WTC11 (cell line): ENCODE results near the gene DTWD2. TPM values are rescaled to one million over a fixed set of nuclear protein-coding genes. Genes with fewer than 3 reads are reported as not detected.

Source experiments
- ATAC-seq: fragments of 200-7000 bp; cut with Tn5 transposase; 2 replicates; pipeline ENCODE4 v1.10.0; 2021; ENCODE audit warnings: mild to moderate bottlenecking, moderate library complexity
- CTCF ChIA-PET: fragments of 300-600 bp; sonication (Branson Sonifier 250); formaldehyde crosslinking; loops from one replicate; lab custom pipeline; 2021; ENCODE audit warnings: antibody characterized with exemption; lab: Charles Lee
- POLR2A ChIA-PET: fragments of 350-600 bp; sonication (Branson Sonifier 250); formaldehyde crosslinking; loops from one replicate; lab custom pipeline; 2021; ENCODE audit warnings: antibody characterized with exemption; lab: Charles Lee
- DNase-seq: peaks from one replicate; pipeline ENCODE4 v3.0.0; 2021; ENCODE audit warnings: low spot score
- H3K27ac Mint-ChIP-seq: 2 replicates; pipeline ENCODE4 v1.8.0; 2021; ENCODE audit warnings: mixed read lengths
- H3K27me3 Mint-ChIP-seq: 2 replicates; pipeline ENCODE4 v1.8.0; 2021; ENCODE audit warnings: low read depth, mild to moderate bottlenecking, moderate library complexity, mixed read lengths
- H3K36me3 Mint-ChIP-seq: 2 replicates; pipeline ENCODE4 v1.8.0; 2021; ENCODE audit warnings: mixed read lengths
- H3K4me1 Mint-ChIP-seq: 2 replicates; pipeline ENCODE4 v1.8.0; 2022; ENCODE audit warnings: mixed read lengths
- H3K4me3 Mint-ChIP-seq: 2 replicates; pipeline ENCODE4 v1.8.0; 2021; ENCODE audit warnings: mild to moderate bottlenecking, moderate library complexity, mixed read lengths
- H3K9me3 Mint-ChIP-seq: 2 replicates; pipeline ENCODE4 v1.8.0; 2021; ENCODE audit warnings: mixed read lengths
- AFF4 ChIP-seq: sonication (generic); formaldehyde crosslinking; IDR thresholded peaks from 2 replicates; pipeline ENCODE4 v1.8.1; 2023; ENCODE audit warnings: mild to moderate bottlenecking, missing genetic modification reagents, borderline replicate concordance
- AR ChIP-seq: fragments of 250-450 bp; sonication (Bioruptor Pico); IDR thresholded peaks from 2 replicates; pipeline ENCODE4 v1.9.0; 2021; ENCODE audit warnings: mild to moderate bottlenecking
- CREB1 ChIP-seq: sonication (generic); formaldehyde crosslinking; IDR thresholded peaks from 2 replicates; pipeline ENCODE4 v1.8.0; 2023; ENCODE audit warnings: mild to moderate bottlenecking, missing genetic modification reagents
- CREM ChIP-seq: sonication (generic); formaldehyde crosslinking; IDR thresholded peaks from 2 replicates; pipeline ENCODE4 v1.8.1; 2022; ENCODE audit warnings: mild to moderate bottlenecking, missing genetic modification reagents, moderate library complexity
- CTCF ChIP-seq: fragments of 200-600 bp; IDR thresholded peaks from 2 replicates; pipeline ENCODE4 v1.8.0; 2022; ENCODE audit warnings: antibody characterized with exemption
- FOXP1 ChIP-seq: sonication (generic); formaldehyde crosslinking; IDR thresholded peaks from 2 replicates; pipeline ENCODE4 v1.8.0; 2022; ENCODE audit warnings: missing genetic modification reagents, mild to moderate bottlenecking, moderate library complexity, borderline replicate concordance
- IRF1 ChIP-seq: sonication (generic); formaldehyde crosslinking; IDR thresholded peaks from 2 replicates; pipeline ENCODE4 v1.8.0; 2023; ENCODE audit warnings: missing genetic modification reagents
- KAT7 ChIP-seq: sonication (generic); formaldehyde crosslinking; IDR thresholded peaks from 2 replicates; pipeline ENCODE4 v1.8.1; 2023; ENCODE audit warnings: missing genetic modification reagents, mild to moderate bottlenecking, borderline replicate concordance
- NFE2L1 ChIP-seq: sonication (generic); formaldehyde crosslinking; IDR thresholded peaks from 2 replicates; pipeline ENCODE4 v1.8.1; 2023; ENCODE audit warnings: missing genetic modification reagents
- NR2C2 ChIP-seq: sonication (generic); formaldehyde crosslinking; IDR thresholded peaks from 2 replicates; pipeline ENCODE4 v1.8.0; 2022; ENCODE audit warnings: mild to moderate bottlenecking, missing genetic modification reagents
- NR3C1 ChIP-seq: sonication (generic); formaldehyde crosslinking; conservative IDR thresholded peaks from 2 replicates; pipeline ENCODE4 v1.8.1; 2023; ENCODE audit warnings: low read depth, mild to moderate bottlenecking, missing genetic modification reagents
- PRRX2 ChIP-seq: fragments of 250-450 bp; sonication (Bioruptor Pico); IDR thresholded peaks from 2 replicates; pipeline ENCODE4 v1.8.0; 2021; ENCODE audit warnings: mild to moderate bottlenecking
- RELA ChIP-seq: sonication (generic); formaldehyde crosslinking; IDR thresholded peaks from 2 replicates; pipeline ENCODE4 v1.8.1; 2022; ENCODE audit warnings: missing genetic modification reagents, mild to moderate bottlenecking, borderline replicate concordance
- TCF7 ChIP-seq: sonication (generic); formaldehyde crosslinking; IDR thresholded peaks from 2 replicates; pipeline ENCODE4 v1.8.0; 2022; ENCODE audit warnings: mild to moderate bottlenecking, low read depth, missing genetic modification reagents, moderate library complexity
- TEAD4 ChIP-seq: sonication (generic); formaldehyde crosslinking; IDR thresholded peaks from 2 replicates; pipeline ENCODE4 v1.8.0; 2022; ENCODE audit warnings: mild to moderate bottlenecking, missing genetic modification reagents
- ZNF138 ChIP-seq: sonication (generic); formaldehyde crosslinking; conservative IDR thresholded peaks from 2 replicates; pipeline ENCODE4 v1.8.1; 2022; ENCODE audit warnings: mild to moderate bottlenecking, moderate library complexity, missing genetic modification reagents
- ZNF219 ChIP-seq: sonication (generic); formaldehyde crosslinking; IDR thresholded peaks from 2 replicates; pipeline ENCODE4 v1.8.0; 2023; ENCODE audit warnings: missing genetic modification reagents, mild to moderate bottlenecking, borderline replicate concordance
- ZNF263 ChIP-seq: sonication (generic); formaldehyde crosslinking; IDR thresholded peaks from 2 replicates; pipeline ENCODE4 v1.8.1; 2022; ENCODE audit warnings: low read depth, mild to moderate bottlenecking, moderate library complexity, missing genetic modification reagents
- ZNF396 ChIP-seq: fragments of 250-450 bp; sonication (Bioruptor Pico); IDR thresholded peaks from 2 replicates; pipeline ENCODE4 v1.8.0; 2021; ENCODE audit warnings: mild to moderate bottlenecking, moderate library complexity, borderline replicate concordance
- ZNF671 ChIP-seq: fragments of 250-450 bp; sonication (Bioruptor Pico); IDR thresholded peaks from 2 replicates; pipeline ENCODE4 v1.8.0; 2021; ENCODE audit warnings: mild to moderate bottlenecking
- ZSCAN18 ChIP-seq: fragments of 250-450 bp; sonication (Bioruptor Pico); IDR thresholded peaks from 2 replicates; pipeline ENCODE4 v2.1.2; 2022; ENCODE audit warnings: mild to moderate bottlenecking, moderate library complexity
- total RNA-seq: library from RNA; stranded (reverse); gene quantifications from 3 replicates; pipeline ENCODE4 v1.2.3, GENCODE V29; 2021

Gene DTWD2
- total RNA-seq, 1 experiment from 2014 or later = 13.1 TPM

GRCh38 chr5:118889165-118889564, 99.2 kb downstream of the DTWD2 start:
- H3K36me3 Mint-ChIP-seq = no peaks in the 10 kb centered on the region
- H3K27ac Mint-ChIP-seq = no peak overlapping the region
- no peak overlapping the region for H3K4me3 Mint-ChIP-seq
- ATAC-seq = no peak
- peaks cover 4% of the 10 kb centered on the region for H3K4me1 Mint-ChIP-seq
- no peaks in the 10 kb centered on the region for H3K9me3 Mint-ChIP-seq
- no peak for DNase-seq
- ChIA-PET CTCF (no interaction called here), POLR2A (interaction anchor here (0.6 kb wide), 1 partner anchor 759 kb away, joined by 3 read pairs; no protein-coding TSS in a partner anchor)
- H3K27me3 Mint-ChIP-seq = no peaks in the 10 kb centered on the region
- no peak for TF ChIP-seq ZNF671
- no peak for TF ChIP-seq CREB1 (CRISPR knock-in tag)
- no peak for TF ChIP-seq IRF1

GRCh38 chr5:118888556-118888955, 99.8 kb downstream of the DTWD2 start:
- Mint-ChIP-seq H3K4me1 (peaks cover 6% of the 10 kb centered on the region), H3K9me3 (no peaks in the 10 kb centered on the region), H3K4me3 (no peak overlapping the region), H3K27me3 (no peaks in the 10 kb centered on the region), H3K36me3 (no peaks in the 10 kb centered on the region), H3K27ac (no peak overlapping the region)
- ATAC-seq = no peak
- no peak for TF ChIP-seq CREM
- TF ChIP-seq ZNF263 (CRISPR knock-in tag) = no peak
- no peak for TF ChIP-seq ZNF396
- no peak for TF ChIP-seq ZNF219 (CRISPR knock-in tag)
- TF ChIP-seq CTCF = no peak
- TF ChIP-seq TEAD4 (CRISPR knock-in tag) = no peak
- no peak for TF ChIP-seq ZNF138 (CRISPR knock-in tag)
- TF ChIP-seq NFE2L1 (CRISPR knock-in tag) = no peak
- TF ChIP-seq RELA = no peak
- no peak for TF ChIP-seq ZSCAN18 (CRISPR knock-in tag)
- no peak for TF ChIP-seq FOXP1 (CRISPR knock-in tag)
- no peak for TF ChIP-seq TCF7 (CRISPR knock-in tag)
- DNase-seq = no peak
- POLR2A ChIA-PET = interaction anchor here (0.6 kb wide), 1 partner anchor 760 kb away, joined by 3 read pairs; no protein-coding TSS in a partner anchor
- CTCF ChIA-PET = no interaction called here

- Mint-ChIP-seq H3K36me3 (peaks cover under 1% of the 10 kb centered on the region), H3K27ac (peak overlapping the region; percentile 58), H3K27me3 (no peaks in the 10 kb centered on the region), H3K4me1 (peaks cover 23% of the 10 kb centered on the region), H3K4me3 (no peak overlapping the region), H3K9me3 (peaks cover 8% of the 10 kb centered on the region)
- ChIA-PET CTCF (no interaction called here), POLR2A (no interaction called here)
- ATAC-seq (peak; percentile 66), DNase-seq (no peak)
- TF ChIP-seq KAT7 (CRISPR knock-in tag) (no peak), AR (CRISPR knock-in tag) (no peak), NR2C2 (CRISPR knock-in tag) (no peak), ZNF396 (no peak), NR3C1 (no peak), ZSCAN18 (CRISPR knock-in tag) (no peak), AFF4 (CRISPR knock-in tag) (no peak), PRRX2 (CRISPR knock-in tag) (no peak)
Observed at GRCh38 chr5:118883362-118883761, 105.0 kb downstream of the DTWD2 start.
